Activated CD4-positive, alpha-beta T cell treated with anti-CD3 and anti-CD28 coated beads, Interleukin-2, amount 50 U/mL, for 4 hours (primary cell): ENCODE results near the gene LMAN1.

Experiments used
- DNase-seq, 2 experiments: peaks; one replicate each; pipeline ENCODE4 v3.0.0-alpha.2; 2020

Gene LMAN1

DNA sequence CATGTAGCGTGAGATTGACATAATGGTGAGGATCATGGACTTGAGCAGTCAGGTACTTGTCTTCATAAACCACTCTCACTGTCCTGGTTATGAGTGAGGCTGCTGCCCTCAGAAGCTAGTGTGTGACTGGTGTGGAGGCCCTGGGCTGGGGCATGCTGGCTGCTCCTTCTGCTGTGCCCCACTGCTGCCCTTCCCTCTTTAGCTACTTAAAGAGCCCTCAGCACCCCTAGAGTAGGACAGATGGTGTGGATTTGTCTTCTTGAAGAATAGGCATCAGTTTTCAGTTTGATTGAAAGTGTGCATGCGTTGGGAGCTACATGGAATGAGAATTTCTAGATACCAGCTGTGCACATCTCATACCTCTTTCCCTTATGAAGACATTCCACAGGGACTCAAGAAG is 56.1 kb downstream of the LMAN1 start:
- no peak for DNase-seq

DNA sequence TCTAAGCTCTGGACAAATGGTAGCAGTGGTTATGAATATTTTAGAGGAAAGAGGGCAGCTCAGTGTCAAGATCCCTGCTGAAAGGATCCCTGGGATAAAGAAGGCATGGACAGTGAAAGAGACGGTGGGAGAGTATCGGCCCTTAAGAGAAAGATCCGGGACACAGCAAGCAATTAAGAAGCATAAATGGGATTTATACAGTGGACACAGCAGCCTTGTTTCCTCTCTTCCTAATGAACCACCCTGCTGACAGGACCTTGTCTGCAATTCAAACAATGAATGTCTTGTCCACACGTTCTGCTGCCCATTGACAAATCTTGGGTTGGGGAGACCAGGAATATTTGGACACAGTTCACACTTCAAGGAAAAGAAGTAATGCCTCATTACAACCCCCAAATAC is 57.1 kb downstream of the LMAN1 start:
- no peak for DNase-seq

DNA sequence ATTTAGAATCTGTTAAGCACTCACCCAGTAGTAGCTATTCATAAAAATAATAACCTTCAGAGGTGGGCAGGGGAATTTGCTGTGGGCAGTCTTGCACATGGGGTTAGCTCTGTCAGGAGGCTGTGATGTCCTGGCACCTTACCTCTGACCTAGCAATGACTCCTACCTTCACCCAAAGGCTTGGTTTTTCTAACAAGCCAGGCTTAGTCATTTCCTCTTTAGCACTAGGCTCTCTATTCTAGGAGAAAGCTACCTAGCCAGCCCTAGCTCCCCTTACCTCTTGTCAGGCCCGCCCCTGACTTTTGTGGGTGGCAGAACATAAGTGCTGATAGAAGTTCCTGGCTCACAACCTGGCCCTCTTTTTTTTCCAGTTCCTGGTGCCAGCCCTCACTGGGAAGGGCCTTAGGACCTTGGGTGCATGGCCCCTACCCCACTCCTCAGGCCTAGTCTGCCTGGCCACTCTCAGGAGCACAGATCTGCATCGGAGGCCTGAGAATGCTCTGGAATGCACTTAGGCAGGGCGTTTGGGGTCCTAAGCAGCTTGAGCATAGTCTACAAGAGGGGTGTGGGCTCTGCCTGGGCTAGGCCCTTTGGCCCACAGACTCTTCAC is 58.3 kb downstream of the LMAN1 start:
- no peak for DNase-seq

GRCh38 chr18:59298871-59299270 is 60.2 kb downstream of the LMAN1 start:
- DNase-seq, result no peak

DNA sequence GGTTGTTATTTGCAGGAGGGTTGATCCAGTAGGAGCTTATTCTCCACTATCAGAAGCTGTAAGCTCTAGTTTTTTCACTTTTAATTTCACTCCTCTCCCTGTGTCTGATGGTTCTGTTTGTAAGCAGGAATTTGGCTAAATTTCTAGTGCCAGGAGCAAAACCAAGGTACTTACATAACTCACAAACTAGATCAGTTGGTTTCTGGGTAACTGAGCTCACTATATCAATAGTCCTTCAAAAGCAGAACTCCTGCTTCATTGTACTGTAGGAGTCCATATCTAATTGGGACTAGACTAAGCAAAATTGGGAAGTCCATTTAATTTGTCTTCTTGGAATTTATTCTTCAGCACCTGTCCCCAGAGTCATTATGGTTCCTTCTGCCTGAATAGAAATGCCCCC is 65.7 kb downstream of the LMAN1 start:
- DNase-seq, result no peak

DNA sequence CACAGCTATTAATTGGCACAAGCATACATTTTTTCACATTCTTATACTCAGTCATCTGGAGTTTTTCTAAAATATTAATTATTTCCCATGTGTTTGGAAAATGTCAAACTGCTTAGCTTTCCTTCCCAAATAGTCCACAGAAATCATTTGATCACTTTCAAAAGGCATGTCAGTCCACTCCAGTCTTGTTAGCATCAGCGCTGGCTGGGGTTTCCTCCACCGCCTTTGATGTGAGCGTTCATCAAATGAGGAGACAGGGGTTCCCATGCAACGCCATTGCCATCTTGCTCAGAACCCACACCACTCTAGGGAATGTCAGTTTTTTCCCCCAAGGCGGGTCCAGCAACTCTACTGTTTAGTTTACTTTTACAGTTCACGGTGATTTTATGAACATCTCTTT is 72.7 kb downstream of the LMAN1 start:
- DNase-seq, result no peak

GRCh38 chr18:59282341-59282740 is 76.7 kb downstream of the LMAN1 start:
- DNase-seq, result no peak

GRCh38 chr18:59279722-59280121 is 79.3 kb downstream of the LMAN1 start:
- no peak for DNase-seq

DNA sequence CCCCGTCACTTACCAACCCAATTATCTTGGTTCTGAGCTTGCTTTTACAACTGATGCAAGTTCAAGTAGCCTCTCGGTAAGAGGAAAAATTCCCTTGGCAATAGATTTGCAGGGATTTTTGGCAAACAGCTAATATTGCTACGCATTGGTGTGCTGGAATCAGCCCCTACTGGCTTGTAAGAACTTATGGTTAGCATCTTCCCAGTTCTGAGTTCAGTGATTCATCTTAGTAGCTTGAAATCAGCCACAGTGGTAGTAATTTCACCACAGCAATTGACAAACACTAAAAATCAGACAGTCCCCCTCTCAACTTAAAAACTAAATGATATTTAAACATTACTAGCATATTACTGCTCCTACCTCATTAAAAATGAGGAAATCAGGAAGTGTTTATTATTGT is 79.9 kb downstream of the LMAN1 start:
- DNase-seq, result no peak

- no peak for DNase-seq
Measured at GRCh38 chr18:59278793-59279192, 80.3 kb downstream of the LMAN1 start.
